C4-2B (cell line): ENCODE measurements around the gene TNIP3.
A peak's percentile ranks its signal among the peaks of the same experiment; 100 is the strongest.

Experiments used
- H3K27ac ChIP-seq: fragments of 450-650 bp; 2 replicates; pipeline ENCODE4 v1.5.1; 2017
- ZFX ChIP-seq: fragments of 450-650 bp; IDR thresholded peaks from 2 replicates; pipeline ENCODE4 v1.6.1; 2017
- TF ChIP-seq, protein P1 (sequence below): fragments of 450-650 bp; conservative IDR thresholded peaks from 2 replicates; pipeline ENCODE4 v1.5.1; 2017; ENCODE audit warnings: mild to moderate bottlenecking

TNIP3 gene

DNA sequence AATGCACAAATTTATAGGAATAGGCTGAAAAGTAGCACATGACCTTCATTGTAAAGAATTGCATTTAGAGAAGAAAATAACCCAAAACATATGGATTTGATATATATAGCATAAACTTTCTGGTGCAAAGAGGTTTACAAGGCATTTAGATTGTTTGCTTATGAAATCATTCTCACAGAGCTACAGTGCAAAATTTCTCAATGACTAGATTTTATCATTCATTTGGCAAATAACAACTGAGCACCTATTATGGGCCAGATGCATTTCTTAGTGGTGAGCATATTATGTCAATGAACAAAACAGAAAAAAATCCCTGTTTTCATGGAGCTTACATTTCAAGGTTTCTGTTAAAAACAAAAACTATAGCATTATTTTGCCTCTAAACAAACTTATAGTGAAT, 34.1 kb upstream of the TNIP3 start:
- TF ChIP-seq, protein P1, sequence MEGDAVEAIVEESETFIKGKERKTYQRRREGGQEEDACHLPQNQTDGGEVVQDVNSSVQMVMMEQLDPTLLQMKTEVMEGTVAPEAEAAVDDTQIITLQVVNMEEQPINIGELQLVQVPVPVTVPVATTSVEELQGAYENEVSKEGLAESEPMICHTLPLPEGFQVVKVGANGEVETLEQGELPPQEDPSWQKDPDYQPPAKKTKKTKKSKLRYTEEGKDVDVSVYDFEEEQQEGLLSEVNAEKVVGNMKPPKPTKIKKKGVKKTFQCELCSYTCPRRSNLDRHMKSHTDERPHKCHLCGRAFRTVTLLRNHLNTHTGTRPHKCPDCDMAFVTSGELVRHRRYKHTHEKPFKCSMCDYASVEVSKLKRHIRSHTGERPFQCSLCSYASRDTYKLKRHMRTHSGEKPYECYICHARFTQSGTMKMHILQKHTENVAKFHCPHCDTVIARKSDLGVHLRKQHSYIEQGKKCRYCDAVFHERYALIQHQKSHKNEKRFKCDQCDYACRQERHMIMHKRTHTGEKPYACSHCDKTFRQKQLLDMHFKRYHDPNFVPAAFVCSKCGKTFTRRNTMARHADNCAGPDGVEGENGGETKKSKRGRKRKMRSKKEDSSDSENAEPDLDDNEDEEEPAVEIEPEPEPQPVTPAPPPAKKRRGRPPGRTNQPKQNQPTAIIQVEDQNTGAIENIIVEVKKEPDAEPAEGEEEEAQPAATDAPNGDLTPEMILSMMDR, result no peak
- no peak for TF ChIP-seq ZFX

DNA sequence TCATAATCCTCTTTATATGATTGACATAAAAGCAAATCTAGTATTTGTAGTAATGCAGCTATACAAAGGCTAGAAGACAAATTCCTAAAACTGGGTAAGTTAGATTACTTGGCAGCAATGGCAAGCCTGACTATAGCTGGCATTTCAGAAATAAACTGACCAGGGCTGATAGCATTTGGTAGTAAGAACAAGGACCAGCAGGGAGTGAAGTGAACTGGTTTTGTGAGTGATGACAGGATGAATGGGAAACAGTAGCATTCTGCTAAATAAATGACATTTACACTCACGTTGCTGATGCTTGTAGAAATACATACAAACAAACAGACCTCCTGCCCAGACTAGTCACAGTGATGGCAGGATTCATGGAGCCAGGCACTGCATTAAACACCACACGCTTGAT, 31.5 kb upstream of the TNIP3 start:
- no peak overlapping the region for H3K27ac ChIP-seq
- TF ChIP-seq, protein P1, result no peak
- TF ChIP-seq ZFX, result no peak

More for the DNA sequence above, 34.1 kb upstream of the TNIP3 start:
- H3K27ac ChIP-seq, result no peak overlapping the region

DNA sequence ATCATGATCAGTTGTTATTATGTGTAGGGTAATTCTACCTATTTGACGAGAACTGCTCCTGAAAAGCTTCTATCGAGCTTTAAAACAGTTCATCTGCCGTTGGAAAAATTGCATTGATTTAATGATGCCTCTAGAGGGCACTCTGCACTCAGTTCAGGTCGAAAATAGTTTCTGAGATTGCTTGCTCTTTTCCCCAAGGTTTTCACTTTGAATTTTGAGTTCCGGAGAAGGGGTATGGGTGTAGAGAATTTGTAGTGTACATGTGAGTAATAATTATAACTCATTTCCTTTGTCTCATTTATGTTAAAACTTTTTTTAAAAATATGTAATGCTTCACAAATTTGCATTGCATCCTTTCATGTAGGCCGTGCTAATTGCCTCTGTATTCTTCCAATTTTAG, 28.4 kb upstream of the TNIP3 start:
- H3K27ac ChIP-seq, result no peak overlapping the region
- TF ChIP-seq, protein P1, result peak; percentile 85
- TF ChIP-seq ZFX, result no peak

DNA sequence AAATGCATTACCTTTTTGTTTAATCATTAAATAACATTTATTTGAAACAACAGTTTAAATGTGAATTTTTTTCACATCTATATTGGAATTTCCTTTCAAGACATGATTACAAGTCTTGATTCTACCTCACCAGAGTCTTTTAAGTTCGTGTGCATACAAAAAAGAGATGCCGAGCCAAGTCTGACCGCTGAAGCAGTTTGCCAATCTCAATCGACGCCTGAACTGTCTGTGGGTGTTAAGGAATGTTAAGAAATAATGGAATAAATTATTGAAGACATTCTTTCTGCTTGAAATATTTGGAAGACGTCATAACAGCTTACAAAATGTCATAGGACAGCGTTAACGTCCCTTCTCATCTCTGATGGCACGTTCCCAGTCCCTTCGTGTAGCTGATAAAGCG, 27.9 kb upstream of the TNIP3 start:
- H3K27ac ChIP-seq, result no peak overlapping the region
- TF ChIP-seq, protein P1, result no peak
- no peak for TF ChIP-seq ZFX

DNA sequence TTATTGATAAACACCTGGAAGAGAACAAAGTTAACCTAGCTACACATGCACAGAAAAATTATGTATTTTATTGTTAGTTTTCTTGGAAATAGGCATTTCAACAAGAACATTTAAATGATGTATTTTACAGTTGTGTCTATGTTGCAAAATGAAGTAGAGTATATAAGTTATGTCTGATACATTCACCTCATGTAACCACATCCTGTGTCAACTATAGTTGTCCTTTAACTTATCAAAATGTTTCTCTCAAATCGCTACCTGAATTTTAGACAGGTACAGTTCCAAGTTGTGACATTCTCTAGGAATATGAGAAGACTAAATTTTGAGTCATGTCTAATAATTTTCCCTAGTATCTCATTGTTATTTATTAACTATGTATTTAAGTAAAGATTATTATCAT, 27.2 kb upstream of the TNIP3 start:
- TF ChIP-seq ZFX, result no peak
- TF ChIP-seq, protein P1, result no peak
- H3K27ac ChIP-seq, result no peak overlapping the region

DNA sequence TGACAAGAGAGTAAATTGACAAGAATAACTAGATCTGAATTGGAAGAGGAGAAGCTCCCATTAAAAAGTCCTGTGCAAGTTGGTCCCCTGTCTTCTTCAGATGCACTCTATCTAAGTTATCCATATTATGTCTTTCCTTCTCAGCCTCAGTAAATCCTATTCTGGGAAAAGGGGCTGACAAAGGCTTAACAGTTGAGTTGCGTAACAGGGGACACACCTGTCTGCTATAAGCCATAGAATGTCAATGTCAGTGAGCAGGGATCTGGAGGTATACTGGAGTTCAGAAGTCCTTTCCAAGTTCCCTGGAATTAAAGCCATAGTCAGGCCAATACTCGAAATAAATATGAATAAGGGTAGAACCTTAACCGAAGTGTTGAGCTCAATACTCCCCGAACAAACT, 26.3 kb upstream of the TNIP3 start:
- TF ChIP-seq, protein P1, result no peak
- TF ChIP-seq ZFX, result no peak
- no peak overlapping the region for H3K27ac ChIP-seq

DNA sequence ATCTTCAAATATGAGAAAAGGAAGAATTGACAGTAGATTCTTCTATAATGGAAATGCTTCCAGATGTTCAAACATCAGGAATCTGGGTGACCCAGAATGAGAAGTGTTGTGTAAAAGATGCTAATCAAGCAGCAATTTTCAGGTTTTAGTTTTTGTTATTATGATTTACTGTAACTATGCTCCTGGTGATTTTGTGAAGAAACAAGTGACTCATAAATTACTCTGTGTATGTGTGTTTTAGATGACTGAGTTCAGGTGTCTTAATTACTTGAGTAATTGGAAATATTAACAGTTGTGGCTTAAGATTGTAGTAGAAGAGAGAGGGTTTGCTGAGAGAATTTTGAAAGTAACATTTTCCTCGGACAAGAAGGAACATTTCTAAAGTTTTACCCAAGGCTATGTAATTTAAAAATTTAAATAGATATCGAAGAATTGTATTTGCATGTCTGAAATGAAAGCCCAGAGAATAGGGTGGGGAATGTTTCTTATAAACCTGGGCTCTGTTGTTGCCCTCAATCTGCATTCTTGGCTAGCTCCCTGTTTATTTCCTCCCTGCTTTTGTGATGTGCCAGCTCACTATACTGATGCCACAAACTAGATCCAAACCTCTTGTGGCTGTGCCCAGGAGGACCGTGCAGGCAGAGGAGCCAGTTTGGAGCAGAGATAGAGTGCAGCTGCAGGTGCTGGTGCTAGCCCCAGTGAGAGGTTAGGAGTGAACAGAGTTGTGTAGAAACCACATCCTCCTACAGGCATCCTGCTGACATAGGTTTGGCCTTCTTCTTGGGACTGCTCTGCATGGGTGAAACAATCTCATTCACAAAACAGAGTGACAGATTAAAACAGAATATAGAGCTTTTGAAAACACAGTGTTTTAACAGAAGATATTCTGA, 25.4 kb upstream of the TNIP3 start:
- no peak overlapping the region for H3K27ac ChIP-seq
- TF ChIP-seq ZFX, result no peak
- TF ChIP-seq, protein P1, result no peak
